Sigmoid colon (tissue), 7 donors: ENCODE data around the gene CENPO. TPM values are rescaled to one million over a fixed set of nuclear protein-coding genes. Genes with fewer than 3 reads are reported as not detected.

Experiments used
- DNase-seq: peaks from one replicate; pipeline ENCODE4 v3.0.0-alpha.2; 2019
- H3K27ac ChIP-seq, 4 donors: fragments of 200-600 bp; sonication (generic); one replicate each; pipeline ENCODE4 v1.5.1; 2016 to 2019; ENCODE audit warnings: mild to moderate bottlenecking in 1 of 4
- H3K27me3 ChIP-seq, 3 donors: fragments of 200-600 bp; sonication (generic); one replicate each; pipeline ENCODE4 v1.5.1; 2019; ENCODE audit warnings: mild to moderate bottlenecking in 1 of 3
- H3K36me3 ChIP-seq, 4 donors: fragments of 200-600 bp; sonication (generic); one replicate each; pipeline ENCODE4 v1.5.1; 2016 to 2019
- H3K4me1 ChIP-seq, 4 donors: fragments of 200-600 bp; sonication (generic); one replicate each; pipeline ENCODE4 v1.5.1; 2017 to 2019
- H3K4me3 ChIP-seq, 4 donors: fragments of 200-600 bp; sonication (generic); one replicate each; pipeline ENCODE4 v1.5.1; 2017 to 2019; ENCODE audit warnings: mild to moderate bottlenecking in 2 of 4, moderate library complexity in 1 of 4
- H3K9me3 ChIP-seq, 4 donors: fragments of 200-600 bp in 3 of 4; sonication (generic) in 3 of 4; one replicate each; pipeline versions ENCODE4 v1.5.1 to v1.6.1; 2013 to 2019
- CTCF ChIP-seq, 4 experiments: fragments of 450-650 bp in 3 of 4; fragments of 200-600 bp in 1 of 4; IDR thresholded peaks; one replicate each; pipeline ENCODE4 v1.5.1; 2016 to 2019; ENCODE audit warnings: antibody characterized with exemption in 4 of 4, mild to moderate bottlenecking in 3 of 4, moderate library complexity in 2 of 4
- EP300 ChIP-seq, 4 donors: sonication (generic); formaldehyde crosslinking; IDR thresholded peaks; one replicate each; pipeline ENCODE4 v1.6.1; 2017; ENCODE audit warnings: antibody characterized with exemption in 4 of 4
- POLR2A ChIP-seq, 2 donors: fragments of 450-650 bp; IDR thresholded peaks; one replicate each; pipeline ENCODE4 v1.6.1; 2016; ENCODE audit warnings: antibody characterized with exemption in 2 of 2, mild to moderate bottlenecking in 2 of 2, moderate library complexity in 2 of 2
- POLR2AphosphoS5 ChIP-seq, 4 donors: sonication (generic); formaldehyde crosslinking; IDR thresholded peaks; one replicate each; pipeline ENCODE4 v1.6.1; 2017; ENCODE audit warnings: antibody characterized with exemption in 4 of 4
- WGBS, 2 donors: extraction: QIAGEN DNeasy Blood & Tissue Kit; methylation state at CpG; one replicate each; pipeline ENCODE4 v1.1.7; 2013; 5-methylcytosine and 5-hydroxymethylcytosine counted together
- intact Hi-C: fragments of 100-400 bp; cut with DNase I; formaldehyde crosslinking; loops from one replicate; pipeline ENCODE4 v1.15.1; 2023
- polyA plus RNA-seq, 3 donors: library from polyadenylated mRNA; stranded (reverse); fragments of 200-250 nt; gene quantifications; one replicate each; pipeline ENCODE4 v1.2.3, GENCODE V29; 2013
- total RNA-seq, 4 donors: library from RNA; depleted of rRNA; stranded (reverse); fragments of >200 nt; gene quantifications; one replicate each; pipeline ENCODE4 v1.1.0, GENCODE V29; 2016
- donor health status: healthy with polysubstance abuse.
- donor health status: Bipolar disorder and iron deficiency.
- donor health status: healthy.

Gene CENPO
- total and polyA plus RNA-seq, 7 donors: 0.49 to 10.4 (median 4.9) TPM

GRCh38 chr2:24852026-24852425 is 58.8 kb downstream of the CENPO start:
- Histone ChIP-seq H3K27ac (peak overlapping the region in 1 of 4 donors; percentile 31), H3K4me3 (no peak overlapping the region), H3K36me3 (no peaks in the 10 kb centered on the region), H3K4me1 (peaks cover 0 to 10% (median 0%) of the 10 kb centered on the region in 4 donors), H3K9me3 (no peaks in the 10 kb centered on the region), H3K27me3 (no peaks in the 10 kb centered on the region)
- WGBS, 2 donors: 95 to 96% methylated on average over 13 of the region's 13 CpGs
- no peak for DNase-seq
- TF ChIP-seq CTCF (IDR thresholded peaks at IDR 0.05) (no peak), POLR2AphosphoS5 (IDR thresholded peaks at IDR 0.05) (no peak), EP300 (IDR thresholded peaks at IDR 0.05) (no peak), POLR2A (IDR thresholded peaks at IDR 0.05) (no peak)
- intact Hi-C loops: no loop called here

- H3K27ac ChIP-seq: peak overlapping the region in 1 of 4 donors; percentile 31
- no peak for DNase-seq
- 93 to 95% methylated on average over 23 of the region's 23 CpGs for WGBS, 2 donors
Measured at GRCh38 chr2:24852431-24853020, 59.3 kb downstream of the CENPO start.

GRCh38 chr2:24853046-24853445 is 59.8 kb downstream of the CENPO start:
- Histone ChIP-seq H3K36me3 (no peaks in the 10 kb centered on the region), H3K9me3 (no peaks in the 10 kb centered on the region), H3K4me3 (no peak overlapping the region), H3K4me1 (peaks cover 0 to 10% (median 0%) of the 10 kb centered on the region in 4 donors), H3K27ac (no peak overlapping the region), H3K27me3 (no peaks in the 10 kb centered on the region)
- WGBS, 2 donors: 78 to 94% methylated on average over 9 of the region's 9 CpGs
- intact Hi-C loops: no loop called here
- TF ChIP-seq EP300 (IDR thresholded peaks at IDR 0.05) (no peak), POLR2A (IDR thresholded peaks at IDR 0.05) (no peak), POLR2AphosphoS5 (IDR thresholded peaks at IDR 0.05) (no peak), CTCF (IDR thresholded peaks at IDR 0.05) (no peak)
- DNase-seq: no peak

More at GRCh38 chr2:24852431-24853020, 59.3 kb downstream of the CENPO start:
- Histone ChIP-seq H3K27me3 (no peaks in the 10 kb centered on the region), H3K36me3 (no peaks in the 10 kb centered on the region), H3K9me3 (no peaks in the 10 kb centered on the region), H3K4me3 (no peak overlapping the region), H3K4me1 (peaks cover 0 to 10% (median 0%) of the 10 kb centered on the region in 4 donors)
- TF ChIP-seq CTCF (IDR thresholded peaks at IDR 0.05): no peak
- intact Hi-C loops: no loop called here

GRCh38 chr2:24853996-24854395 is 60.8 kb downstream of the CENPO start:
- intact Hi-C loops: no loop called here
- H3K4me1 ChIP-seq: peaks cover 0 to 10% (median 0%) of the 10 kb centered on the region in 4 donors
- no peaks in the 10 kb centered on the region for H3K9me3 ChIP-seq
- WGBS, 2 donors: 88 to 93% methylated on average over 3 of the region's 3 CpGs
- DNase-seq: no peak
- peak overlapping the region in 3 of 4 donors; percentile 0 to 65 (median 50) for H3K27ac ChIP-seq
- TF ChIP-seq POLR2AphosphoS5 (IDR thresholded peaks at IDR 0.05): no peak
- no peak for TF ChIP-seq CTCF (IDR thresholded peaks at IDR 0.05)
- no peak for TF ChIP-seq POLR2A (IDR thresholded peaks at IDR 0.05)
- TF ChIP-seq EP300 (IDR thresholded peaks at IDR 0.05): no peak
- H3K27me3 ChIP-seq: no peaks in the 10 kb centered on the region
- no peaks in the 10 kb centered on the region for H3K36me3 ChIP-seq
- no peak overlapping the region for H3K4me3 ChIP-seq
